ENCODE data around the gene PDS5B.

Gene PDS5B

DNA sequence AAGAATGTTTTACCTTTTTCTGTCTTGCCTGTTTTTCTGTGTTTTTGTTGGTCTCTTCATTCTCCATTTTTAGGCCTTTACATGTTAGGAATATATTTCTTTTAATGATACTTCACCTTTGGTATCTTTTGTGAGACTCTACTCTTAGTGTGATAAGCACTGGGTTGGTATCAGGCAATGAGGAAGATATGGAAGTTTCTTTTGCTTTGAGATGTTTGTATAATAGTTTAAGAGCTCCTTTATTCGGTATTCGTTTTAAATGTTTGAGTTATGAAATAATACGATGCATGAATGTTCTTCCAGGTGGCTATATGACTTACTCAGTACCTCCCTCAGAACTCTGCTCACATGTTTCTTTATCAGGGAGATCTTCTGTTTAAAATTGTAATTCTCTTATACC, 144.8 kb downstream of the PDS5B start:
- no peak for DNase-seq

DNA sequence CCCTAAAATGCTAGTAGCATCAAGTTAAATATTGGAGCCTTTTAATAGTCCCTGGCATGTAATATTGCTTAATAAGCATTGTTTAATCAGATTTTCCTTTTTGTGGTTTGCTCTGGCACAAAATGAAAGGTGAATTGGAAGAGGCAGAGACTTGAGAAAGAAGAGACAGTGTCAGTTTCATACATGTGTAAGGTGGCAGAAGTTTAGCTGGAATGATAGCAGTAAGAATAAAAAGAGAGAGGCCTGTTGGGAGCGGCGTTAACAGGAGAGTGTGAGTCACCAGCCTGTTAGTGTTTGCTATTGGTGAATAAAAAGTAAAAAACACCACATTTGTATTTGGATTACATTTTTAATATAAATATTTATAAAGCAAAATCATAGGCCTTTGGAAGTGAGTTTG, 145.3 kb downstream of the PDS5B start:
- DNase-seq: peak in 1 of 2 experiments; percentile 27

DNA sequence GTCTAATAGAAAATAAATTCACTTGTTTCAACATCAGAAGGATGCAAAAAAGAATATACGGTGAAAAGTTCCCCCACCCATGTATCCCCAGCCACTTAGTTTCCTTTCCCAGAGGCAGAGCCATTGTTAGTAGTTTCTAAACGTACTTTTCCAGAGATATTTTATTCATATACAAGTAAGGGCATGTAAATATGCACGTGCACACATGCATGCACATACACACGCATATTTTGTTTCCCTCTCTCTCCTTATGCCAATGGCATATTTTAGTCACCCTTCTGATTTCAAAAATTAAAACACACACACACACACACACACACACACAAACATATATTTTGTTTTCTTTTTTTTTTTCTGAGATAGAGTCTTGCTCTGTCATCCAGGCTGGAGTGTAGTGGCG, 147.4 kb downstream of the PDS5B start:
- DNase-seq: no peak

DNA sequence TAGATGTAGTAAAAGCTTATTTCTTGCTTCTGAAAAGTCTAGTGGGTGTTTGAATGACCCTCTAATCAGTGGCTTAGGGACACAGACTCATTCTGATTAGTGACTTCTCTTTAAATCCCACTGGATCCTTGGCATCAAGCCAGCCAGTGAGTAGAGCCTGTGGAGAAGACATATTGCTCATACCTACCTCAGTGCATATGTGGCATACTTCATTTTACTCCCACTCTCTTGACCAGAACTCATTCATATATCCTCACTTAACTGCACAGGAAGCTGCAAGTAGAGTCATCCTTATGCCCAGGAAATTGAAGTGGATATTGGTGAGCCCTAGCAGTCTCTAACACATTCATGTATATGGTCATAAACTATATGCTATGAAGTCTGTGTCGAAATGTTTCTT, 148.3 kb downstream of the PDS5B start:
- DNase-seq: no peak

DNA sequence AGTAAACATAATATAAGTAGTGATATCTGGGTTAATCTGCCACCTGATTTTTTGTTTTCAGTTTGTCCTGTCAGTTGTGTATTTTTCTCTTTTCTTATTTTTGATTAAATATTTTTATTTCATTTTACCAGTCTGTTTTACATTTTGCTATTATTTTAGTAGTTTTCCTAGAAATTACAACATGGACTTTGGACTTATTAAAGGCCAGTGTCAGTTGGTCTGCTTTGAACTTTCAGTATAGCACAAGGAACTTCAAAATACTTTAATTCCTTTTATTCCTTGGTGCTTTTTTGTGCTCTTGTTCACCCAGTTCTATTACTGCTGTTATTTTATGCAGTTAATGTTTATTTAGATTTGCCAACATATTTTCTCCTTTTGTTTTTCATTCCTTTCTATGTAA, 149.6 kb downstream of the PDS5B start:
- no peak for DNase-seq

DNA sequence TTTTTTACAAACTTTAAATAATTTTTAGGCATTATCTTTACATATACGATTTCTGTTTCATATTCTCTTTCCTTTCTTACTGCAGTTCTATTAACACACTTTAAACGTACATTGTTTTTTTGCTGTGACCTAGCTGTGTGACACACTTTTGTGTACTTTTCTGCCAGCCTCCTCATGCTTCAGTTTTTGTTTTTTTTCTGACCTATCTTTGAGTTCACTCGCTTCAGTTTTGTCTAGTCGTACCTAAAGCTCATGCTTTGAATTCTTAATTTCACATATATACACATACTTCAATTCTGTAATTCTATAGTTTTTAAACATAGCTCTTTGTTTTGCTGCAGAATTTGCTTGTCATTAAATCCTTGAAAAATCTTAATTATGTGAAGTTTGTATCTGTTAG, 150.4 kb downstream of the PDS5B start:
- no peak for DNase-seq

DNA sequence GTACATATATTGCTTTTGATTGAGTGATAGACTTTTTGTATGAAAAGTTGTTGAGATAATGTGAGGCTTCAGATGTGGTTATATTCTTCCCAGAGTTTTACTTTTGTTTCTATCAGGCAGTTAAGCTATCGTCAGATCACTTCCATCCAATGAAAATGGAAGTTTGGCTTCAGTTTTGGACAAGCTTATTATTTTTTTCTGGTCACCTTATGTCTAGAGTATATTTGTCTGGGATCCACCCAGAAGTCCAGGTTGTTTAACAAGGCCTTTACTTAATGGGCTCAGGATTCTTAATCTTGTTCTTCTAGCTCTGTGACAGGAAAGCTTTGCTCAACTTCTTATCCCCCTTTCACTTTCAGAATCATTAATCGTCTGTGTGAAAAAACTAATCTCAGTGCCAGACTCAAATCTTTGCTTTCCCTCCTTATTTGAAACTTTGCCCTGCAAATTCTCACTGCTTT, 150.9 kb downstream of the PDS5B start:
- DNase-seq: no peak

DNA sequence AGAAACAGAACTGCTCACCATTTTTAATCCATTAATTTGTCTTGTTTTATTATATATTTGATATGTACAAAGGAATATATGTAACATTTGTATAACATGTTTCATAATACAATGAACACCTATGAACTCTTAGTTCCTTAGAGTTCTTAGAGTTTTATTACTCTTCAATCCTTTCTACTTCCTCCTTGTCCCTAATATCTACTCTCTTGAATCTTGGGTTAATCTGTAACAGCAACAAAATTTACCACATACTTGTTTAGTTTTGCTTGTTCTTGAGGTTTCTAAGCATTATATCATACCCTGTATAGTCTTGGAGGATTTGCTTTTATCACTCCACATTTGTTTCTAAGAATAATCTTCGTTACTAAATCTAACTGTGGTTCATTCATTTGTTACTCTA, 151.4 kb downstream of the PDS5B start:
- DNase-seq: no peak

DNA sequence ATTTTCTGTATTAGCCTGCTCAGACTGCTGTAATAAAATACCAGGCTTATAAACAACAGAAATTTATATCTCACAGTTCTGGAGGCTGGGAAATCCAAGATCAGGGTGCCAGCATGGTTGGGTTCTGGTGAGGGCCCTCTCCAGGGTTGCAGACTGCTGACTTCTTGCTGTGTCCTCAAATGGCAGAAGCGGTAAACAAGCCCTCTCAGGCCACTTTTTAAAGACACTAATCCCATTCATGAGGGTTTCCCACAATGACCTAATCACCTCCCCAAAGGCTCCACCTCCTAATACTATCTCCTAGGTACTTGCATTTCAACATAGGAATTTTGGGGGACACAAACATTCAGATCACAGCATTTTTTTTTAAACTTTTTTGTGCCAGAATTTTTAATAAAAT, 159.3 kb downstream of the PDS5B start:
- no peak for DNase-seq

DNA sequence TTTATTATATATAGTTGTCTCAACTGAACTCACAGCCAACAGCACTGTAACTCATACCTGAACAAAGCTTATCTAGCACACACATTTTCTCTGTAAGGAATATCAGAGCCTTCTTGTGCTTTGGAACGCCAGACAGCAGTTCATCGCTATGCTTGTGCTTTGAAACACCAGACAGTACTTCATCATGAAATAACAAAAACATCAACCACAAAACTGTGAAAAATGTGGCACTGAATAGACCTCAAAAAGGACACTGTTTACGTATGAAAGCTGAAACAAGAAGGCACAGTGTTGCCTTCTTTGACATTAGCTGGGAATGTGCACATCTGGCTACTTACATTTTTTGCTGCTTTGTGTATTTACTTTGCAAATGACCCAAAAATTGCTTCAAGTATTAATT, 160.2 kb downstream of the PDS5B start:
- no peak for DNase-seq

DNA sequence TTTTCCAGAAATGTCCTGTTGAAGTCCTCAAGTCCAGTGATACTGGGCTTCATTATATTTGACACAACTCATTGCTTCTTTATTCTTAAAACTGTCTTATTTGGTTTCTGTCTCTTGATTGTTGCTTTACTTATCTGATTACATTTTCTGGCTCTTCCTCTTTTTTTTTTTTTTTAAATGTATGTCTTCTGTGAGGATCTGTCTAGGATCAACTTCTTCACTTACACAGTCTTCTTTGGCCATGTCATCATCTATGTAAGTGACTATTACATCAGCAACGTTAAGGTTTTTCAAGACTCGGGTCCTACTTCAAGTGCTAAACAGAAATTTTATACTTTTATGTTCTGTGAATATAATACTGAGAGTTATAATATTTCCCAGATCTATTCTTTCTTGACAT, 162.1 kb downstream of the PDS5B start:
- DNase-seq: no peak

DNA sequence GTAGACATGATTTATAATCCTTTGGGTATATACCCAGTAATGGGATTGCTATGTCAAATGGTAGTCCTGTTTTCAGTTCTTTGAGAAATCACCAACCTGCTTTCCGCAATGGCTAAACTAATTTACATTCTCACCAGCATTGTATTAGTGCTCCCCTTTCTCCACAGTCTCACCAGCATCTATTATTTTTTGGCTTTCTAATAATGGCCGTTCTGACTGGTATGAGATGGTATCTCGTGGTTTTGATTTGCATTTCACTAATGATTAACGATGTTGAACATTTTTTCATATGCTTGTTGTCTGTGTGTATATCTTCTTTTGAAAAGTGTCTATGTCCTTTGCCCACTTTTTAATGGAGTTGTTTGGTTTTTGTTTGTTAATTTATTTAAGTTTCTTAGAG, 165.1 kb downstream of the PDS5B start:
- DNase-seq: no peak

DNA sequence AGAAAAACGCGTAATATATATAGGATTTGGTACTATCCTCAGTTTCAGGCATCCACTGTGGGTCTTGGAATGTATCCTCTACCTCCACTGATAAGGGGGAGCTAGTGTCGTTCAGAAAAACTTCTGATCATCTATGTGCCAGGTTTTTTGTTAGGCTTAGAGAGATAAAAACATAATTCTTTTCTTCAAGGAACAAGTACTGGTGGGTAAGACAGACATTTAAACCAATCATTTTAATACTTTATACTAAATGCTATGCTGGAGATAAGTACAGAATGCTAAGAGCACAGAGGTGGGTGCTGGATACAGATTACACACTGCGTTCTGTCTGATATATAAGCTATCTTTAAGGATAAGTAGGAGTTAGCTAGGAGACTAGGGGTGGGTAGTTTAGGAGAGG, 166.1 kb downstream of the PDS5B start:
- no peak for DNase-seq

DNA sequence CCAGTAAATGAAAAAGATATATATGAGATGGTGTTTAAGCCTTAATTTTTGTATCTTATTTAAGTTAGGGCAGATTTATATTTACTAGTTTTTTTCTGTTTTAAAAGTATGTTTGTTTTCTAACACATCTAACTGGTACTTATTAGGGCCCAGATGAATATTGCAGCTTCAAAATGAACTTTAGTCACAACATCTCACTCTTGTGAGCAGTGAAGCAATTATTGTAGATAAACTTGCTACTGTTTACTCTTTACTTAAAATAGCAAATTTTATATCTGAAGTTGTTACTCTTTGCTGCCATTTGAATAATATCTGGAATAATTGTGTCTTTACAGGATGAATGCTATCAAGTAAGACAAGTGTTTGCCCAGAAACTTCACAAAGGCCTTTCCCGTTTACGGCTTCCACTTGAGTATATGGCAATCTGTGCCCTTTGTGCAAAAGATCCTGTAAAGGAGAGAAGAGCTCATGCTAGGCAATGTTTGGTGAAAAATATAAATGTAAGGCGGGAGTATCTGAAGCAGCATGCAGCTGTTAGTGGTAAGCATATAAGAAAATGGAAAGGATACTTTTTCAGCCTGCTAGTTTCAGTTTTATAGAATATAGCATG, 166.8 kb downstream of the PDS5B start:
- DNase-seq: no peak

DNA sequence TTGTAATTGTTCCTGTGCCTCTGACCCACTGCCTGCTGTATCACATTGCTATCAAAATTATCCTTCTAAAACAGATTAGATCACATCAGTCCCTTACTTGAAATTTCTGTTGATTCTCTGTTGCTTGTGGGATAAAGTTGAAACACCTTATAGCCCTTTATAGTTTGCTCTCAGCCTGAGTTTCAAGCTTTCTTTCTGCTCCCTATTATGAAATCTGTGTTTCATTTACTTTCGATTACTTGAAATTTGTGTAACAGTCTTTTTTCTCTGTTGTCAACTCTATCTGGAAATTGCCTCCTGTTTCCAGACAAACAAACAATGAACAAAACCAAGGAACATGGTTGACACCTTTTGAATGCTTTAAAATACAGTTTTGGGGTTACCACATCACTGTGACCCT, 167.9 kb downstream of the PDS5B start:
- DNase-seq: no peak

DNA sequence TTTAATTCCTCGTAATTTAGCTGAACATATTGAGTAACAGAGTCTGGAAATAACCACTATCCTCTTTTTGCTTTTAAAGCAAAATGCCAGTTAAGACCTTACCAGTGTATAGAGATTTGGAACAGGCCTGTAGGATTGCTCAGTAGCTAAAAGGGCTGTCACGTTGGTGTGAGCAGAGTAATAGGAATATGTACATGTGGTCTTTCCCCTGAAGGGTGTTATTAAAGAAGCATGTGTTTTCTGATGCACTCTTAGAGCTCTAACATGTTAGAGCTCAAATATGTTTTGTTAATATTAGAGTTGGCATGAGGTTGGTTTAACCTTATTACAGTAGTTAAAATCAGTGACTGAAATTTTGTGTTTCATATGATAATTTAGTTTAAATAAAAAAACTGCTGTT, 172.9 kb downstream of the PDS5B start:
- DNase-seq: no peak

DNA sequence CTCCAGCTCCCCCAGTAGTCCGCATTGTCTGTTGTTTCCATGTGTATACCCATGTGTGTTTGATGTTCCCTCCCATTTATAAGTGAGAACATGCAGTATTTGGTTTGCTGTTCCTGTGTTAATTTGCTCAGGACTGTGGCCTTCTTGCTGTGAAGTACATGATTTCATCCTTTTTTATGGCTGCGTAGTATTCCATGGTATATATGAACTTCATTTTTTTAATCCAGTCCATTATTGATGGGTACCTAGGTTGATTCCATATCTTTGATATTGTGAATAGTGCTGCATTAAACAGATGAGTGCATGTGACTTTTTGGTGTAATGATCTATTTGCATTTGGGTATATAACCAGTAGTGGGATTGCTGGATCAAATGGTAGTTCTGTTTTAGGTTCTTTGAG, 175.2 kb downstream of the PDS5B start:
- DNase-seq: no peak

DNA sequence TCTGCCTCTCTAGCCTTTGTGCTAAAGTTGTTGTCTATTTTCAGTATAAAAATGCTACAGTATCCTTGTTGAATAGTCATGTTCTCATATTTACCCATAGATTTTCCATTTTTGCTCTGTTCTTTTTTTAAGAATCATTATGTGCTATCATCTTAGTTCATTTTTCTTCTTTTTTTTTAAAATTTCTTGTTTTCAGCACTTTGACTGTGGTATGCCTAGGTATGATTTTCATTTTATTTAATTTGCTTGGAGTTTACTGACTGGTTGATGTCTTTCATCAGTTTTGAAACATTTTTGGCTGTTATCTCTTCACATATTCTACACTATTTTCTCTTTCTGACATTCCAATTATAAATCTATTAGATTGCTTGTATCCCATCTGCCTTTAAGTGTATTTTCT, 192.9 kb downstream of the PDS5B start:
- DNase-seq: no peak

DNA sequence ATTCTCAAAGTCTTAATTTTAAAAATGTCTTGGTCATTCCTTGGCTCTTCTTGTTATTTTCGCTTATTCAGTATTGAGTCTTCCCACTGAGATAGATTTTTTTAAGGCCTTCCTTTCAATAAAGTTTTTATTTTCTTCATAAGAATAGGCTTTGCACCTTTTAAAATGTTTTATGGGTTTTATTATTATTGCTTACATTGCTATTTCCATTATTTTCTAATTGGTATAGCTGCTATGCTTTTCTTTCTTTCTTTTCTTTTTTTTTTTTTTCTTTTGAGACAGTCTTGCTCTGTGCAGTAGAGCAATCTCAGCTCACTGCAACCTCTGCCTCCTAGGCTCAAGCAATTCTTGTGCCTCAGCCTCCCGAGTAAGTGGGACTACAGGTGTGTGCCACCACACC, 195.7 kb downstream of the PDS5B start:
- DNase-seq: no peak

DNA sequence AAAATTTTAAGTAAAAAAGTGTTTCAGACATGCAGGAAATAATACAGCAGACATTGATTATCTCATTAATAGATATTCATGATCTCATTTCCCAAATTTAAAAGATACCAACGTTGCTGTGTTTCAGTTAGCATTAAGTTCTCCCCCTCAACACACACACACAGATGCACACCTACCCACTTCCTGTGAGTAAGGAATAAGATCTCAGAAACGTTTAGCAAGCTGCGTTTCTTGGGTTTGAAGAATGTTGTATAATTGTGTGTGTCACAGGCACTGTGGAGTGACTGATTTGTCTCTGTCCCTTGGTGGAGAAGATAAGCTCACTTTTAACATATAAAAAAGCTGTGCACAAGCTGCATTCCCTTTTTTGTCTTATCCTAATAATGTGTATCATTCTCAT, 196.8 kb downstream of the PDS5B start:
- DNase-seq: peak in 1 of 2 experiments; percentile 28

DNA sequence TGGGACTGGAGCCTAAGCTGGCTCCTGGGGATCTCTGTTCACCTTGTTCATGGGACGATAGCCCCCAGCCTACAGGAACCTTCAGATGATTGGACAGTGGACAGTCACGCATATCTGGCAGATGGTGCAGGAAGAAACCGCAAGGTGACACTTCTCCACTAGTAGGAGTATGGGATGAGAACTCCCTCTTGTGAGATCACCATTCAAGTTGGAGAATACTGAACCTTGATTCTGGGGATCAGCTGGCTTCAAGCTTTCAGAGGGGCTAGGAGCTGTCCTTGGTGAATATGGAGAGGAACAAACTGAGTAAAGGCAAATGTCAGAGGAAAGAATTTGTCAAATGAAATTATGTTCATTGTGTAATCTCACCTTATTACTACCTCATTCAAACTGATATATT, 204.5 kb downstream of the PDS5B start:
- no peak for DNase-seq

DNA sequence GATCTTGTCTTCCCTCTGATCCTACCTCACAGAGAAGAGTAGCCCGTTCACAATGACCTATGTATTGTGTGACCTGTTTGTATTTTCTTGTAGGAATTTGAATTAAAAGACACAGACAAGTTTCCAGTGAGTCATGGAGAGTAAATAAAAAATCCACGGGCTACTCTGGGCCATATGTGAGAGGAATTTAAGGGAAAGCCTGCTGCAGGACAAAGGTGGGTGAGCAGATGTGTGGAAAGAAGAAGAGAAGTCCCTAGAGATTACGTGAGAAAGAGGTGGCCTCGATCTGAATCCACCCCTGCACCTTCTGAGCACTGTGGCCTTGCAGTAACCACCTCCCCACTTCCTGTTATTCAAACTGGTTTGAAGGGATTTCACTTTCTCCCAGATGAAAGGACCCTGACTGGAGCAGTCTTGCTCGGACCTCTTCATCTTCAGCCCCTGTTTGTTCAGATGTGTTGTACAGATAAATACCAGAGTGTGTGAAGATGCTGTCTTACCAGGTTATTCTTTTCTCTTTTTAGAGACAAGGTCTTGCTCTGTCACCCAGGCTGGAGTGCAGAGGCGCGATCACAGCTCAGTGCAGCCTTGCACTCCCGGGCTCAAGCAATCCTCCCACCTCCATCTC, 205.4 kb downstream of the PDS5B start:
- no peak for DNase-seq

DNA sequence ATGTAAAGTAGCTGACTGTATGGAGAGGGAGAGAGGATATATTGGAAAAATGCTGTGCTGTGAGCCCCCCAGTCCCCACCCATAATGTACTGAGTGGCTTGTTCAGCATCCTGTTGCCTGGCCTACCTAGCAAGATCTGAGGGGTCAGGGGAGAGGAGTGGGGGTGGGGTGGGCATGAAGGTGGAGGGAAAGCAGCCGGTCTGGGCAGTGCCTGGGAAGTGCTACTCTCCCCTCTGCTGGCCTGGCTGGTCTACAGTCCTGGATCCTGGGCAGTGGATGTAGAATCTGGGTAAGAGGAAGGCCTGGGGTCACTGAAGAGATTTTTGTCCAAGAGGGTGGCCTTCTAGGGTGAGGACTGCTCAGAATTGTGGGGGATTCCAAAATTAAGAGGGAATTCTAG, 210.5 kb downstream of the PDS5B start:
- DNase-seq: no peak

DNA sequence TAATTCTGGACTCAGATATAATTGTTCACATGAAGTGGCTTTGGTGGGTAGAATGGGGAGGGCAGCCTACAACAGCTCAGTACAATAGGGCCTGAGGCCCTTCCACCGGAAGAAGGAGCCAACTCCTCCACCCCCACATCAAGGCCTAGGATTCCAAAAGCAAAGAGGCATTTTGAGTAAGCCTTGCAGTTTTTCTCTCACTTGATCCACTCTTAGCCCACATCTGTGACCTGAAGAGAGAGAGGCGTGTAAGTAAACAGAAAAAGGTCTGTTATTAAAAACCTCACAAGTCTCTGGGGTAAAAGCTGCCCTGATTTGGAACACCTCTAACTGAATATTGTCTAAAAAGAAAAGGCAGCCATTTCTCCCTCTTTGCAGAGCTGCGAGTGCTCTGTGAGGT, 215.9 kb downstream of the PDS5B start:
- DNase-seq: no peak

DNA sequence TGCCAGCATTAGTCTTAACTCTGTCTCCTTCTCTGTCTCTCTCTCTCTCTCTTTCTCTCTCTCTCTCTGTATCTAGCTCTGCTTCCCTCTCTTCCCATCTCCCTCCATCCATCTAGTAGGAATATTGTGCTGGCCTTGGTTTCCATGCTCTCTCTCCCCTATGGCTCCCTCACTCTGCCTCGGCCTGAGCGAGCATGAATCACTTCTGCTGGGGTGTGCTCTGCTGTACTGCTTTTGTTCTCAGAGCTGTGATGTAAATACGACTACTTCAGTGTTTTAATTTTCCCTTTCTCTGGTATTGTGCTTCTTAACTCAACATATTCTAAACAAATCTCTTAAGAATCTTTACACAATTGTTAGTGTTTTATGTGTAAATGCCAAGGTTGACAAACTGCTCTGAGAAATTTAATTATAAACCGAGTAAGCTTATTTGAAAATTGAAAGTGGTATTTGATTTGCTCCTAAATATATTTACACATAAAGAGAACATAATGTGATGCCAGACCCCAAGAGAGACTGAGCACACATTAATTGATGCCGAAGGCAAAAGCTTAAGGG, 218.5 kb downstream of the PDS5B start:
- no peak for DNase-seq

Measured in stimulated activated CD4-positive, alpha-beta T cell treated with anti-CD3 and anti-CD28 coated beads, Interleukin-4, amount 100 ng/mL, for 4 hours (primary cell).